Stimulated activated naive B cell treated with anti-CD40 and anti-IgM and Interleukin-4, amounts not matched to agents 10 μg/mL and 1 μg/mL and 100 μg/mL, for 72 hours (primary cell): ENCODE measurements around the gene ANTKMT.
"Not testable (repeated sequence)": the region's sequence is repeated elsewhere in the genome, so short reads cannot be mapped to it uniquely, and the experiment has no call there.

ENCODE experiments used
- ATAC-seq, 2 donors: fragments of 150-1000 bp; cut with Tn5 transposase; replicated peaks; 2 replicates each; pipeline ENCODE4 v1.10.0; 2021; ENCODE audit warnings: moderate library complexity in 1 of 2
- DNase-seq: peaks from one replicate; pipeline ENCODE4 v3.0.0; 2021
- H3K27ac Mint-ChIP-seq: one replicate; pipeline ENCODE4 v1.8.0; 2022; ENCODE audit warnings: mild to moderate bottlenecking, mixed read lengths
- H3K27me3 Mint-ChIP-seq, 2 donors: one replicate each; pipeline ENCODE4 v1.8.0; 2022; ENCODE audit warnings: mixed read lengths in 2 of 2
- H3K36me3 Mint-ChIP-seq, 2 donors: one replicate each; pipeline ENCODE4 v1.8.0; 2022; ENCODE audit warnings: mixed read lengths in 2 of 2, mild to moderate bottlenecking in 1 of 2
- H3K4me1 Mint-ChIP-seq, 2 donors: one replicate each; pipeline ENCODE4 v1.8.0; 2022; ENCODE audit warnings: mixed read lengths in 2 of 2, mild to moderate bottlenecking in 1 of 2
- H3K4me3 Mint-ChIP-seq, 2 donors: one replicate each; pipeline ENCODE4 v1.8.0; 2022; ENCODE audit warnings: mild to moderate bottlenecking in 2 of 2, mixed read lengths in 2 of 2, moderate library complexity in 1 of 2
- H3K9me3 Mint-ChIP-seq, 2 donors: one replicate each; pipeline ENCODE4 v1.8.0; 2022; ENCODE audit warnings: mixed read lengths in 2 of 2, mild to moderate bottlenecking in 1 of 2

ANTKMT gene

GRCh38 chr16:711084-711483 lies 9.9 kb upstream of the ANTKMT start:
- Mint-ChIP-seq H3K9me3 (no peaks in the 10 kb centered on the region), H3K27me3 (peaks cover 52 to 73% of the 10 kb centered on the region in 2 donors), H3K4me3 (no peak overlapping the region), H3K27ac (no peak overlapping the region), H3K4me1 (peaks cover 4 to 20% of the 10 kb centered on the region in 2 donors), H3K36me3 (no peaks in the 10 kb centered on the region)
- DNase-seq (no peak), ATAC-seq (no peak)

GRCh38 chr16:711548-712320 lies 9.2 kb upstream of the ANTKMT start:
- Mint-ChIP-seq H3K4me1 (peaks cover 5 to 19% of the 10 kb centered on the region in 2 donors), H3K4me3 (no peak overlapping the region), H3K27me3 (peaks cover 50 to 73% of the 10 kb centered on the region in 2 donors), H3K36me3 (no peaks in the 10 kb centered on the region), H3K27ac (no peak overlapping the region), H3K9me3 (no peaks in the 10 kb centered on the region)
- ATAC-seq (peak; percentile 73 to 74), DNase-seq (peak; percentile 63)

GRCh38 chr16:712740-713250 lies 8.2 kb upstream of the ANTKMT start:
- not testable (repeated sequence) for H3K4me3 Mint-ChIP-seq, H3K36me3 Mint-ChIP-seq, H3K27ac Mint-ChIP-seq, ATAC-seq, H3K9me3 Mint-ChIP-seq
- DNase-seq: peak; percentile 38
- Mint-ChIP-seq H3K27me3 (peaks cover 41 to 62% of the 10 kb centered on the region in 2 donors), H3K4me1 (peaks cover 5 to 17% of the 10 kb centered on the region in 2 donors)

- ATAC-seq: no peak
- Mint-ChIP-seq H3K27ac (no peak overlapping the region), H3K9me3 (no peaks in the 10 kb centered on the region), H3K27me3 (peaks cover 29 to 50% of the 10 kb centered on the region in 2 donors), H3K36me3 (no peaks in the 10 kb centered on the region), H3K4me1 (peaks cover 7 to 19% of the 10 kb centered on the region in 2 donors), H3K4me3 (no peak overlapping the region)
- DNase-seq: no peak
These were observed 6.9 kb upstream of the ANTKMT start for GRCh38 chr16:714079-714478.

- no peaks in the 10 kb centered on the region for H3K36me3 Mint-ChIP-seq
- peaks cover 22 to 42% of the 10 kb centered on the region in 2 donors for H3K27me3 Mint-ChIP-seq
- ATAC-seq: peak; percentile 83 to 88
- peaks cover 9 to 27% of the 10 kb centered on the region in 2 donors for H3K4me1 Mint-ChIP-seq
- peak within 1 kb of the TSS; percentile 59 to 72 for H3K4me3 Mint-ChIP-seq
- peak within 1 kb of the TSS; percentile 37 for H3K27ac Mint-ChIP-seq
- peak; percentile 74 for DNase-seq
- no peaks in the 10 kb centered on the region for H3K9me3 Mint-ChIP-seq
These were observed 6.1 kb upstream of the ANTKMT start, which contains the start of gene METRN for GRCh38 chr16:714558-715476. Gene METRN, plus strand, starts transcription at chr16:715118. Its CDS starts 172 bp downstream, at chr16:715290.

- peak overlapping the region; percentile 59 to 72 for H3K4me3 Mint-ChIP-seq
- peaks cover 15 to 35% of the 10 kb centered on the region in 2 donors for H3K4me1 Mint-ChIP-seq
- H3K9me3 Mint-ChIP-seq: no peaks in the 10 kb centered on the region
- ATAC-seq (peak; percentile 7 to 12), DNase-seq (no peak)
- H3K36me3 Mint-ChIP-seq: no peaks in the 10 kb centered on the region
- peaks cover 15 to 36% of the 10 kb centered on the region in 2 donors for H3K27me3 Mint-ChIP-seq
- H3K27ac Mint-ChIP-seq: peak overlapping the region; percentile 37
These were observed 5.3 kb upstream of the ANTKMT start for GRCh38 chr16:715477-716199.

- H3K9me3 Mint-ChIP-seq: no peaks in the 10 kb centered on the region
- peak overlapping the region; percentile 66 for H3K27ac Mint-ChIP-seq
- H3K4me1 Mint-ChIP-seq: peaks cover 15 to 35% of the 10 kb centered on the region in 2 donors
- ATAC-seq (no peak), DNase-seq (no peak)
- H3K36me3 Mint-ChIP-seq: no peaks in the 10 kb centered on the region
- H3K27me3 Mint-ChIP-seq: peaks cover 14 to 30% of the 10 kb centered on the region in 2 donors
- H3K4me3 Mint-ChIP-seq: peak overlapping the region; percentile 59 to 72
These were observed 4.8 kb upstream of the ANTKMT start for GRCh38 chr16:716200-716568.

- H3K36me3 Mint-ChIP-seq: no peaks in the 10 kb centered on the region
- no peak overlapping the region for H3K27ac Mint-ChIP-seq
- H3K4me3 Mint-ChIP-seq: no peak overlapping the region
- ATAC-seq: no peak
- H3K4me1 Mint-ChIP-seq: peaks cover 15 to 37% of the 10 kb centered on the region in 2 donors
- H3K27me3 Mint-ChIP-seq: peaks cover 14 to 24% of the 10 kb centered on the region in 2 donors
- H3K9me3 Mint-ChIP-seq: no peaks in the 10 kb centered on the region
- DNase-seq: no peak
These were observed 4.1 kb upstream of the ANTKMT start for GRCh38 chr16:716768-717325.

- Mint-ChIP-seq H3K4me1 (peaks cover 15 to 45% of the 10 kb centered on the region in 2 donors), H3K27ac (no peak overlapping the region), H3K27me3 (peaks cover 12 to 22% of the 10 kb centered on the region in 2 donors), H3K4me3 (no peak overlapping the region), H3K9me3 (no peaks in the 10 kb centered on the region), H3K36me3 (peaks cover 0 to 1% of the 10 kb centered on the region in 2 donors)
- ATAC-seq (no peak), DNase-seq (no peak)
These were observed 3.3 kb upstream of the ANTKMT start for GRCh38 chr16:717450-718245.

- Mint-ChIP-seq H3K4me3 (no peak overlapping the region), H3K9me3 (no peaks in the 10 kb centered on the region), H3K4me1 (peaks cover 20 to 50% of the 10 kb centered on the region in 2 donors), H3K27ac (no peak overlapping the region), H3K36me3 (peaks cover 0 to 6% of the 10 kb centered on the region in 2 donors), H3K27me3 (peaks cover 9 to 18% of the 10 kb centered on the region in 2 donors)
- DNase-seq (no peak), ATAC-seq (no peak)
These were observed 2.6 kb upstream of the ANTKMT start for GRCh38 chr16:718389-718788.

- no peak for DNase-seq
- no peak for ATAC-seq
- no peak overlapping the region for H3K27ac Mint-ChIP-seq
- H3K4me1 Mint-ChIP-seq: peaks cover 23 to 56% of the 10 kb centered on the region in 2 donors
- peaks cover 0 to 6% of the 10 kb centered on the region in 2 donors for H3K36me3 Mint-ChIP-seq
- H3K4me3 Mint-ChIP-seq: peak overlapping the region; percentile 60 to 94
- peaks cover 8 to 17% of the 10 kb centered on the region in 2 donors for H3K27me3 Mint-ChIP-seq
- H3K9me3 Mint-ChIP-seq: no peaks in the 10 kb centered on the region
These were observed 2.0 kb upstream of the ANTKMT start for GRCh38 chr16:718922-719321.

- H3K27me3 Mint-ChIP-seq: peaks cover 5 to 9% of the 10 kb centered on the region in 2 donors
- peak overlapping the region; percentile 87 to 94 for H3K4me3 Mint-ChIP-seq
- DNase-seq: no peak
- H3K27ac Mint-ChIP-seq: peak overlapping the region; percentile 92
- peak in 1 of 2 donors; percentile 0 for ATAC-seq
- H3K4me1 Mint-ChIP-seq: peaks cover 23 to 50% of the 10 kb centered on the region in 2 donors
- no peaks in the 10 kb centered on the region for H3K9me3 Mint-ChIP-seq
- peaks cover 0 to 6% of the 10 kb centered on the region in 2 donors for H3K36me3 Mint-ChIP-seq
These were observed 1.0 kb upstream of the ANTKMT start for GRCh38 chr16:719815-720446.
